Activated naive CD4-positive, alpha-beta T cell treated with anti-CD3 and anti-CD28 coated beads, Interleukin-2, amount 10 ng/mL, durations not matched to agents 7 days and 5 days (primary cell): ENCODE results near the gene TIMM44.

Experiments used
- CTCF ChIA-PET: fragments of 350-600 bp; sonication (Branson Sonifier 250); formaldehyde crosslinking; loops from one replicate; lab custom pipeline; 2021; ENCODE audit warnings: antibody characterized with exemption; lab: Charles Lee
- DNase-seq: peaks from one replicate; pipeline ENCODE4 v3.0.0-alpha.2; 2020
- H3K27ac Mint-ChIP-seq: one replicate; pipeline ENCODE4 v1.8.0; 2021; ENCODE audit warnings: mild to moderate bottlenecking, moderate library complexity, mixed read lengths
- H3K27me3 Mint-ChIP-seq: one replicate; pipeline ENCODE4 v1.8.0; 2021; ENCODE audit warnings: mild to moderate bottlenecking, mixed read lengths
- H3K36me3 Mint-ChIP-seq: one replicate; pipeline ENCODE4 v1.8.0; 2021; ENCODE audit warnings: mixed read lengths
- H3K4me1 Mint-ChIP-seq: one replicate; pipeline ENCODE4 v1.8.0; 2021; ENCODE audit warnings: mixed read lengths
- H3K4me3 Mint-ChIP-seq: one replicate; pipeline ENCODE4 v1.8.0; 2021; ENCODE audit warnings: mild to moderate bottlenecking, moderate library complexity, mixed read lengths
- H3K9me3 Mint-ChIP-seq: one replicate; pipeline ENCODE4 v1.8.0; 2021; ENCODE audit warnings: mixed read lengths

Gene TIMM44

GRCh38 chr19:7888826-7889217 lies 54.6 kb downstream of the TIMM44 start:
- Mint-ChIP-seq H3K27me3 (peaks cover 82% of the 10 kb centered on the region), H3K4me1 (no peaks in the 10 kb centered on the region), H3K27ac (no peak overlapping the region), H3K36me3 (no peaks in the 10 kb centered on the region), H3K4me3 (no peak overlapping the region), H3K9me3 (no peaks in the 10 kb centered on the region)
- DNase-seq, result no peak
- CTCF ChIA-PET, result interaction anchor here (1.0 kb wide), 1 partner anchor 19 kb away, joined by 3 read pairs; no protein-coding TSS in a partner anchor

- peaks cover 77% of the 10 kb centered on the region for H3K27me3 Mint-ChIP-seq
- H3K27ac Mint-ChIP-seq, result peak within 1 kb of the TSS; percentile 45
- no peaks in the 10 kb centered on the region for H3K9me3 Mint-ChIP-seq
Observed at GRCh38 chr19:7888145-7888825, 55.2 kb downstream of the TIMM44 start, which contains the start of gene LRRC8E. TSS of gene LRRC8E (plus strand) at chr19:7888510. CDS start at chr19:7895604, 7,094 bp downstream.

GRCh38 chr19:7887408-7888144 lies 55.9 kb downstream of the TIMM44 start:
- Mint-ChIP-seq H3K36me3 (no peaks in the 10 kb centered on the region), H3K4me3 (no peak overlapping the region), H3K27me3 (peaks cover 73% of the 10 kb centered on the region), H3K9me3 (no peaks in the 10 kb centered on the region), H3K27ac (no peak overlapping the region), H3K4me1 (no peaks in the 10 kb centered on the region)
- CTCF ChIA-PET, result no interaction called here
- DNase-seq, result no peak

More at GRCh38 chr19:7888145-7888825, 55.2 kb downstream of the TIMM44 start, which contains the start of gene LRRC8E:
- H3K36me3 Mint-ChIP-seq, result no peaks in the 10 kb centered on the region
- H3K4me1 Mint-ChIP-seq, result no peaks in the 10 kb centered on the region
- H3K4me3 Mint-ChIP-seq, result no peak within 1 kb of the TSS
- peak; percentile 61 for DNase-seq
- CTCF ChIA-PET, result no interaction called here

- Mint-ChIP-seq H3K9me3 (no peaks in the 10 kb centered on the region), H3K4me3 (no peak overlapping the region), H3K27ac (no peak overlapping the region), H3K27me3 (peaks cover 57% of the 10 kb centered on the region), H3K4me1 (no peaks in the 10 kb centered on the region), H3K36me3 (no peaks in the 10 kb centered on the region)
- CTCF ChIA-PET, result no interaction called here
- DNase-seq, result no peak
Observed at GRCh38 chr19:7885818-7886217, 57.6 kb downstream of the TIMM44 start.

GRCh38 chr19:7883796-7884570 lies 59.5 kb downstream of the TIMM44 start:
- Mint-ChIP-seq H3K27ac (no peak overlapping the region), H3K36me3 (no peaks in the 10 kb centered on the region), H3K9me3 (no peaks in the 10 kb centered on the region), H3K4me3 (no peak overlapping the region), H3K4me1 (no peaks in the 10 kb centered on the region), H3K27me3 (peaks cover 42% of the 10 kb centered on the region)
- no peak for DNase-seq
- CTCF ChIA-PET, result interaction anchor here (0.6 to 1.3 kb wide), 4 partner anchors 13 to 60 kb away, joined by 3 to 4 read pairs (median 3); partner anchors contain the start of genes MAP2K7 and TIMM44

GRCh38 chr19:7883105-7883504 lies 60.4 kb downstream of the TIMM44 start:
- no peaks in the 10 kb centered on the region for H3K4me1 Mint-ChIP-seq
- no peak for DNase-seq
- H3K4me3 Mint-ChIP-seq, result no peak overlapping the region
- H3K27me3 Mint-ChIP-seq, result peaks cover 33% of the 10 kb centered on the region
- no peaks in the 10 kb centered on the region for H3K9me3 Mint-ChIP-seq
- no peaks in the 10 kb centered on the region for H3K36me3 Mint-ChIP-seq
- CTCF ChIA-PET, result interaction anchor here (0.6 to 1.3 kb wide), 4 partner anchors 12 to 61 kb away, joined by 3 to 4 read pairs (median 3); partner anchors contain the start of genes MAP2K7 and TIMM44
- H3K27ac Mint-ChIP-seq, result no peak overlapping the region

- Mint-ChIP-seq H3K9me3 (no peaks in the 10 kb centered on the region), H3K27ac (no peak overlapping the region), H3K4me3 (no peak overlapping the region), H3K27me3 (peaks cover 21% of the 10 kb centered on the region), H3K36me3 (no peaks in the 10 kb centered on the region), H3K4me1 (peaks cover 2% of the 10 kb centered on the region)
- CTCF ChIA-PET, result interaction anchor here (1.4 to 2.2 kb wide), 3 partner anchors 13 to 42 kb away, joined by 3 to 10 read pairs (median 3); no protein-coding TSS in a partner anchor
- DNase-seq, result no peak
Observed at GRCh38 chr19:7881910-7882309, 61.6 kb downstream of the TIMM44 start.

GRCh38 chr19:7879836-7880235 lies 63.6 kb downstream of the TIMM44 start:
- Mint-ChIP-seq H3K27me3 (peaks cover 23% of the 10 kb centered on the region), H3K9me3 (no peaks in the 10 kb centered on the region), H3K27ac (no peak overlapping the region), H3K4me3 (no peak overlapping the region), H3K36me3 (no peaks in the 10 kb centered on the region), H3K4me1 (peaks cover 11% of the 10 kb centered on the region)
- peak; percentile 35 for DNase-seq
- CTCF ChIA-PET, result interaction anchor here (2.2 kb wide), 1 partner anchor 11 kb away, joined by 10 read pairs; no protein-coding TSS in a partner anchor

GRCh38 chr19:7879111-7879807 lies 64.2 kb downstream of the TIMM44 start:
- H3K4me1 Mint-ChIP-seq, result peaks cover 15% of the 10 kb centered on the region
- peaks cover 27% of the 10 kb centered on the region for H3K27me3 Mint-ChIP-seq
- H3K9me3 Mint-ChIP-seq, result no peaks in the 10 kb centered on the region
- CTCF ChIA-PET, result interaction anchor here (1.0 kb wide), 1 partner anchor 10 kb away, joined by 4 read pairs; no protein-coding TSS in a partner anchor
- no peaks in the 10 kb centered on the region for H3K36me3 Mint-ChIP-seq
- DNase-seq, result no peak
- no peak overlapping the region for H3K4me3 Mint-ChIP-seq
- no peak overlapping the region for H3K27ac Mint-ChIP-seq

GRCh38 chr19:7877249-7877836 lies 66.1 kb downstream of the TIMM44 start:
- peaks cover 21% of the 10 kb centered on the region for H3K4me1 Mint-ChIP-seq
- CTCF ChIA-PET, result no interaction called here
- no peak overlapping the region for H3K4me3 Mint-ChIP-seq
- no peaks in the 10 kb centered on the region for H3K9me3 Mint-ChIP-seq
- peaks cover 2% of the 10 kb centered on the region for H3K36me3 Mint-ChIP-seq
- H3K27ac Mint-ChIP-seq, result no peak overlapping the region
- no peak for DNase-seq
- peaks cover 40% of the 10 kb centered on the region for H3K27me3 Mint-ChIP-seq
